AG09309 (cell line): ENCODE measurements around the gene NEDD8.

Experiments
- DNase-seq: peaks from one replicate; pipeline ENCODE4 v3.0.0-alpha.2; 2010; ENCODE audit warnings: low read depth
- H3K4me3 ChIP-seq: 2 replicates; pipeline ENCODE4 v1.5.1; 2011; ENCODE audit warnings: mild to moderate bottlenecking, low read depth, low read length, moderate library complexity; ENCODE audit not compliant: control insufficient read depth
- CTCF ChIP-seq: IDR thresholded peaks from 2 replicates; pipeline ENCODE4 v1.5.1; 2011; ENCODE audit warnings: mild to moderate bottlenecking, low read depth, low read length, inconsistent platforms; ENCODE audit not compliant: insufficient read depth, control insufficient read depth; ENCODE audit errors: missing control alignments

NEDD8 gene

GRCh38 chr14:24179294-24179960, 52.7 kb downstream of the NEDD8 start:
- no peak for TF ChIP-seq CTCF
- H3K4me3 ChIP-seq = no peak overlapping the region
- DNase-seq = no peak

GRCh38 chr14:24178399-24179178, 53.6 kb downstream of the NEDD8 start:
- H3K4me3 ChIP-seq = no peak overlapping the region
- DNase-seq = no peak
- no peak for TF ChIP-seq CTCF

GRCh38 chr14:24177891-24178290, 54.3 kb downstream of the NEDD8 start:
- H3K4me3 ChIP-seq = no peak overlapping the region
- DNase-seq = no peak
- no peak for TF ChIP-seq CTCF

GRCh38 chr14:24177041-24177825, 54.9 kb downstream of the NEDD8 start:
- TF ChIP-seq CTCF = no peak
- H3K4me3 ChIP-seq = no peak overlapping the region
- DNase-seq = no peak

- H3K4me3 ChIP-seq = no peak overlapping the region
- no peak for DNase-seq
- no peak for TF ChIP-seq CTCF
Observed at GRCh38 chr14:24176599-24176998, 55.6 kb downstream of the NEDD8 start.

- DNase-seq = no peak
- no peak overlapping the region for H3K4me3 ChIP-seq
Observed at GRCh38 chr14:24172871-24173281, 59.3 kb downstream of the NEDD8 start.

More at GRCh38 chr14:24172871-24173281, 59.3 kb downstream of the NEDD8 start:
- no peak for TF ChIP-seq CTCF
